HepG2 (cell line): ENCODE data around the gene NRL. TPM values are rescaled to one million over a fixed set of nuclear protein-coding genes. Genes with fewer than 3 reads are reported as not detected.

Experiments used
- BRD4 ChIP-seq: sonication (generic); formaldehyde crosslinking; IDR thresholded peaks from 2 replicates; pipeline ENCODE4 v1.4.0; 2020; ENCODE audit warnings: missing genetic modification reagents
- HMG20B ChIP-seq: conservative IDR thresholded peaks from 2 replicates; pipeline ENCODE4 v1.6.1; 2016; ENCODE audit warnings: missing genetic modification reagents, missing compliant biosample characterization
- MBD4 ChIP-seq: IDR thresholded peaks from 2 replicates; pipeline ENCODE4 v1.6.1; 2012; ENCODE audit warnings: low read length, inconsistent platforms, borderline replicate concordance
- MED13 ChIP-seq: sonication (generic); formaldehyde crosslinking; IDR thresholded peaks from 2 replicates; pipeline ENCODE4 v1.5.0; 2020; ENCODE audit warnings: missing genetic modification reagents
- MIER3 ChIP-seq: IDR thresholded peaks from 2 replicates; pipeline ENCODE4 v1.6.1; 2016; ENCODE audit warnings: missing compliant biosample characterization, borderline replicate concordance
- NR2F1 ChIP-seq, 2 experiments: fragments of 450-650 bp in 1 of 2; formaldehyde crosslinking in 1 of 2; IDR thresholded peaks; 2 replicates each; pipeline versions ENCODE4 v1.5.0 to v1.6.1; 2016 to 2020; ENCODE audit warnings: mild to moderate bottlenecking in 1 of 2, missing compliant biosample characterization in 1 of 2, missing genetic modification reagents in 1 of 2, moderate library complexity in 1 of 2
- POLR2AphosphoS2 ChIP-seq: IDR thresholded peaks from 2 replicates; pipeline ENCODE4 v1.6.1; 2011; ENCODE audit warnings: low read depth, low read length, improper control_type of control experiment
- REXO4 ChIP-seq: sonication (generic); formaldehyde crosslinking; IDR thresholded peaks from 2 replicates; pipeline ENCODE4 v1.8.0; 2022; ENCODE audit warnings: missing genetic modification reagents, mild to moderate bottlenecking, borderline replicate concordance
- SOX6 ChIP-seq, 2 experiments: fragments of 450-650 bp in 1 of 2; sonication (generic) in 1 of 2; formaldehyde crosslinking in 1 of 2; IDR thresholded peaks; 2 replicates each; pipeline versions ENCODE4 v1.4.0 to v1.6.1; 2017 to 2020; ENCODE audit warnings: antibody characterized with exemption in 1 of 2, mild to moderate bottlenecking in 1 of 2, missing genetic modification reagents in 1 of 2
- SSRP1 ChIP-seq: IDR thresholded peaks from 2 replicates; pipeline ENCODE4 v1.6.1; 2016; ENCODE audit warnings: control low read depth
- U2AF2 ChIP-seq: fragments of 200-400 bp; formaldehyde crosslinking; IDR thresholded peaks from 2 replicates; pipeline ENCODE4 v1.6.1; 2017; ENCODE audit warnings: low read depth, mild to moderate bottlenecking, low read length
- ZFP62 ChIP-seq: sonication (generic); formaldehyde crosslinking; IDR thresholded peaks from 2 replicates; pipeline ENCODE4 v1.4.0; 2020; ENCODE audit warnings: missing genetic modification reagents
- ZFP82 ChIP-seq: sonication (generic); formaldehyde crosslinking; IDR thresholded peaks from 2 replicates; pipeline ENCODE4 v1.5.1; 2020; ENCODE audit warnings: mild to moderate bottlenecking, missing genetic modification reagents, borderline replicate concordance
- ZIK1 ChIP-seq: sonication (generic); formaldehyde crosslinking; IDR thresholded peaks from 2 replicates; pipeline ENCODE4 v1.5.0; 2020; ENCODE audit warnings: mild to moderate bottlenecking, low read depth, missing genetic modification reagents, borderline replicate concordance
- ZNF101 ChIP-seq: sonication (generic); formaldehyde crosslinking; IDR thresholded peaks from 2 replicates; pipeline ENCODE4 v1.4.0; 2020; ENCODE audit warnings: mild to moderate bottlenecking, low read depth, missing genetic modification reagents, borderline replicate concordance
- ZNF30 ChIP-seq: sonication (generic); formaldehyde crosslinking; IDR thresholded peaks from 2 replicates; pipeline ENCODE4 v1.5.0; 2020; ENCODE audit warnings: mild to moderate bottlenecking, missing genetic modification reagents
- ZNF451 ChIP-seq: sonication (generic); formaldehyde crosslinking; IDR thresholded peaks from 2 replicates; pipeline ENCODE4 v1.5.0; 2020; ENCODE audit warnings: mild to moderate bottlenecking, missing genetic modification reagents
- ZNF572 ChIP-seq: sonication (generic); formaldehyde crosslinking; IDR thresholded peaks from 2 replicates; pipeline ENCODE4 v1.5.1; 2020; ENCODE audit warnings: mild to moderate bottlenecking, missing genetic modification reagents
- ZNF615 ChIP-seq: sonication (generic); formaldehyde crosslinking; IDR thresholded peaks from 2 replicates; pipeline ENCODE4 v1.5.0; 2020; ENCODE audit warnings: mild to moderate bottlenecking, missing genetic modification reagents, borderline replicate concordance
- polyA plus RNA-seq, 8 experiments: library from polyadenylated mRNA; depleted of rRNA in 3 of 8; stranded (reverse) in 7 of 8; unstranded in 1 of 8; fragments of >200 nt; fragmentation: Illumina TruSeq in 4 of 8; extraction: Trizol in 4 of 8; gene quantifications; 2 replicates each; pipeline versions ENCODE4 v1.2.1 to v1.2.3, GENCODE V29; 2011 to 2016; ENCODE audit warnings: low read depth in 4 of 8, missing spikeins in 1 of 8, mixed read lengths in 1 of 8; ENCODE audit not compliant: insufficient read depth in 1 of 8
- total RNA-seq, 5 experiments: library from RNA; depleted of rRNA; stranded (reverse); fragments of >200 nt; fragmentation: Illumina TruSeq; extraction: Trizol; gene quantifications; 2 replicates each; pipeline ENCODE4 v1.2.3, GENCODE V29; 2016; ENCODE audit warnings: low read depth in 1 of 5
- TF ChIP-seq, protein P1 (sequence below): sonication (generic); formaldehyde crosslinking; IDR thresholded peaks from 2 replicates; pipeline ENCODE4 v1.8.1; 2023; ENCODE audit warnings: mild to moderate bottlenecking, missing genetic modification reagents, borderline replicate concordance
- TF ChIP-seq, protein P2 (sequence below): IDR thresholded peaks from 2 replicates; pipeline ENCODE4 v1.6.1; 2016; ENCODE audit warnings: mild to moderate bottlenecking, missing biosample characterization, missing genetic modification reagents
- TF ChIP-seq, protein P3 (sequence below): sonication (generic); formaldehyde crosslinking; IDR thresholded peaks from 2 replicates; pipeline ENCODE4 v1.4.0; 2020; ENCODE audit warnings: mild to moderate bottlenecking, missing genetic modification reagents
- TF ChIP-seq, protein P4 (sequence below): sonication (generic); formaldehyde crosslinking; IDR thresholded peaks from 2 replicates; pipeline ENCODE4 v1.5.1; 2020; ENCODE audit warnings: mild to moderate bottlenecking, missing genetic modification reagents

The NRL gene
- total and polyA plus RNA-seq, 2 of the 13 experiments (the other 11 are each of a cell fraction or from before 2014, with no cell fraction given) = 2.5 to 4.7 TPM

DNA sequence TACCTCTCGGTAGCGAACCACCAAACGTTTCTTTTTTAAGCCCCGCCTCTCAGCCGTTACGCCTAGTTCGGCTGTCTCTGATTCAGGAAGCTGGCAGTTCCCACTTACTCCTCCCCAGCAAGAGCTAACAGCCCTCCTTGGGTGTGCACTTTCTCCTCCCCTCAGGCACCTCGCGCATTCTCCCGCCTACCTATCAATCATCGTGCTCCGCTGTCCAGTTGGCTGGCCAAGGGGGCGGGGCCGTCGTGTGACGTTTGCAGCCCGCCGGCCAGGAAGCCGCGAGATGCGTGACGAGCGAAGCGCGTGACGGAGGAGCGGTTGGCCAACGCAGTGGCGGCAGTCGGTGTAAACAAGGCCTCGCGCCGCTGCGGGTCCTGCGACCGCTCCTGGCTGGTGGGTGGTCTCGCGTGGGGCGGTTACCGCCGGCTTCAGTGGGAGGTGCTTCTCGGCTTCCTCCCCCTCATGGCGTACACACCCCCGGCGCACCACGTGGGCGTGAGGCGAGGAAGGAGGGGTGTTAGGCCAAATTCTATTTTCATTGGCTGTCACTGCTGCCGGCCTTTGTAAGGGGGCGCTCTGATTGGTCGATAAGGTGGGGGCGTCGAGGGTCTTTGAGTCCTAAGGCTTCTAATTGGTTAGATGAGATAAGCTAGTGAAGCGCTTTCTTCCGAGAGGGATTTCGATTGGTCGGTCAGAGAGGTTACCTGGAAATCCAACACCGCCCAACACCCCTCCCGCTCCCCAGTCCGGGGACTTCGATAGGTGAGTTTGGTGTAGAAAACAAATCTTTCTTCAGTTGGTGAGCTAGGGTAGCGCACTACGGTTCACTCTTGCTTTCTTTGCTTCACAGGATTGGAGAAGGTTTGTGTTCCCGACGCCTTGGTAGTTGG lies at the start of gene NRL, which contains the start of gene DCAF11 (continued):
- peak; percentile 87; the same call in 1 of the 2 replicates for TF ChIP-seq POLR2AphosphoS2
- TF ChIP-seq MED13 (CRISPR knock-in tag) = peak; percentile 96
- TF ChIP-seq, protein P1, sequence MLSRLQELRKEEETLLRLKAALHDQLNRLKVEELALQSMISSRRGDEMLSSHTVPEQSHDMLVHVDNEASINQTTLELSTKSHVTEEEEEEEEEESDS (CRISPR knock-in tag) = peak; percentile 82; the same call in 1 of the 2 replicates
- no peak for TF ChIP-seq ZNF30
- no peak for TF ChIP-seq REXO4 (CRISPR knock-in tag)
- TF ChIP-seq MIER3 (CRISPR knock-in tag) = peak; percentile 88; the same call in 1 of the 2 replicates
- no peak for TF ChIP-seq MBD4
- TF ChIP-seq U2AF2 = no peak
- TF ChIP-seq NR2F1 (CRISPR knock-in tag; IDR thresholded peaks at IDR 0.05) = no peak; a peak in 1 of 4 replicates
- TF ChIP-seq, protein P2, sequence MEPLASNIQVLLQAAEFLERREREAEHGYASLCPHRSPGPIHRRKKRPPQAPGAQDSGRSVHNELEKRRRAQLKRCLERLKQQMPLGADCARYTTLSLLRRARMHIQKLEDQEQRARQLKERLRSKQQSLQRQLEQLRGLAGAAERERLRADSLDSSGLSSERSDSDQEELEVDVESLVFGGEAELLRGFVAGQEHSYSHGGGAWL (CRISPR knock-in tag) = peak; percentile 99
- peak; percentile 95 for TF ChIP-seq ZNF451 (CRISPR knock-in tag)
- no peak for TF ChIP-seq SOX6 (IDR thresholded peaks at IDR 0.05)
- peak; percentile 89 for TF ChIP-seq SOX6 (CRISPR knock-in tag; IDR thresholded peaks at IDR 0.05)
- TF ChIP-seq ZNF101 (CRISPR knock-in tag) = no peak
- peak; percentile 86; the same call in 1 of the 2 replicates for TF ChIP-seq ZNF572 (CRISPR knock-in tag)
- no peak for TF ChIP-seq ZFP82 (CRISPR knock-in tag)
- TF ChIP-seq ZFP62 (CRISPR knock-in tag) = no peak
- TF ChIP-seq BRD4 (CRISPR knock-in tag) = peak; percentile 99
- no peak for TF ChIP-seq ZNF615 (CRISPR knock-in tag)
- TF ChIP-seq ZIK1 (CRISPR knock-in tag) = peak; percentile 96
- TF ChIP-seq SSRP1 (CRISPR knock-in tag) = no peak
- TF ChIP-seq, protein P3, sequence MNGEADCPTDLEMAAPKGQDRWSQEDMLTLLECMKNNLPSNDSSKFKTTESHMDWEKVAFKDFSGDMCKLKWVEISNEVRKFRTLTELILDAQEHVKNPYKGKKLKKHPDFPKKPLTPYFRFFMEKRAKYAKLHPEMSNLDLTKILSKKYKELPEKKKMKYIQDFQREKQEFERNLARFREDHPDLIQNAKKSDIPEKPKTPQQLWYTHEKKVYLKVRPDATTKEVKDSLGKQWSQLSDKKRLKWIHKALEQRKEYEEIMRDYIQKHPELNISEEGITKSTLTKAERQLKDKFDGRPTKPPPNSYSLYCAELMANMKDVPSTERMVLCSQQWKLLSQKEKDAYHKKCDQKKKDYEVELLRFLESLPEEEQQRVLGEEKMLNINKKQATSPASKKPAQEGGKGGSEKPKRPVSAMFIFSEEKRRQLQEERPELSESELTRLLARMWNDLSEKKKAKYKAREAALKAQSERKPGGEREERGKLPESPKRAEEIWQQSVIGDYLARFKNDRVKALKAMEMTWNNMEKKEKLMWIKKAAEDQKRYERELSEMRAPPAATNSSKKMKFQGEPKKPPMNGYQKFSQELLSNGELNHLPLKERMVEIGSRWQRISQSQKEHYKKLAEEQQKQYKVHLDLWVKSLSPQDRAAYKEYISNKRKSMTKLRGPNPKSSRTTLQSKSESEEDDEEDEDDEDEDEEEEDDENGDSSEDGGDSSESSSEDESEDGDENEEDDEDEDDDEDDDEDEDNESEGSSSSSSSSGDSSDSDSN (CRISPR knock-in tag) = peak; percentile 16; the same call in 1 of the 2 replicates
- TF ChIP-seq, protein P4, sequence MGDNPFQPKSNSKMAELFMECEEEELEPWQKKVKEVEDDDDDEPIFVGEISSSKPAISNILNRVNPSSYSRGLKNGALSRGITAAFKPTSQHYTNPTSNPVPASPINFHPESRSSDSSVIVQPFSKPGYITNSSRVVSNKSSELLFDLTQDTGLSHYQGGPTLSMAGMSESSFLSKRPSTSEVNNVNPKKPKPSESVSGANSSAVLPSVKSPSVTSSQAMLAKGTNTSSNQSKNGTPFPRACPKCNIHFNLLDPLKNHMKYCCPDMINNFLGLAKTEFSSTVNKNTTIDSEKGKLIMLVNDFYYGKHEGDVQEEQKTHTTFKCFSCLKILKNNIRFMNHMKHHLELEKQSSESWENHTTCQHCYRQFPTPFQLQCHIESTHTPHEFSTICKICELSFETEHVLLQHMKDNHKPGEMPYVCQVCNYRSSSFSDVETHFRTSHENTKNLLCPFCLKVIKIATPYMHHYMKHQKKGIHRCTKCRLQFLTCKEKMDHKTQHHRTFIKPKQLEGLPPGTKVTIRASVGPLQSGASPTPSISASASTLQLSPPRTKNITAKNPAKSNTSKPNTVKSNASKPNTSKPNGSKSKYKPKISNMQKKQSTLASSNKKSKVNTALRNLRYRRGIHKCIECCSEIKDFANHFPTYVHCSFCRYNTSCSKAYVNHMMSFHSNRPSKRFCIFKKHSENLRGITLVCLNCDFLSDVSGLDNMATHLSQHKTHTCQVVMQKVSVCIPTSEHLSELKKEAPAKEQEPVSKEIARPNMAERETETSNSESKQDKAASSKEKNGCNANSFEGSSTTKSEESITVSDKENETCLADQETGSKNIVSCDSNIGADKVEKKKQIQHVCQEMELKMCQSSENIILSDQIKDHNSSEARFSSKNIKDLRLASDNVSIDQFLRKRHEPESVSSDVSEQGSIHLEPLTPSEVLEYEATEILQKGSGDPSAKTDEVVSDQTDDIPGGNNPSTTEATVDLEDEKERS (CRISPR knock-in tag) = peak; percentile 99
- TF ChIP-seq HMG20B (CRISPR knock-in tag) = peak; percentile 75; the same call in 1 of the 2 replicates
